ENCODE measurements around the gene CPVL.

CPVL gene

DNA sequence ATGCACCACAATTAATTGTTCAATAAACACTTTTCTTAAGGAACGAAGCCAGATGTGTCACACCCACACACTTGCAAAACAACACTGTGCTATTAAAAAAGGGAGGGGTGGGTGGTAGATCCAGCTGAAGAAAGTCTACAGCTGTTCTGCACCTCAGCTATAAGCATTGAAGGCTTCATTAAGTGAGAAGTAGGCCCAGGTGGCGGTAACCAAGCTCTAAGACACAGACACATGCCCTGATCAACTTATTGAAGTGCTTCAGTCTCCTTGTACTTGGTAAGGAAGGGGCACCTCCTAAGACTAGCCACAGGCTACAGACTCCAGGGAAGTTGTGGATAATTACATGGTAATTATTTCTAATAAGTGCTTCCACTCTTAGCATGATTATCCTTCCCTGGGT lies 4.5 kb upstream of the CPVL start:
- no peak for DNase-seq

DNA sequence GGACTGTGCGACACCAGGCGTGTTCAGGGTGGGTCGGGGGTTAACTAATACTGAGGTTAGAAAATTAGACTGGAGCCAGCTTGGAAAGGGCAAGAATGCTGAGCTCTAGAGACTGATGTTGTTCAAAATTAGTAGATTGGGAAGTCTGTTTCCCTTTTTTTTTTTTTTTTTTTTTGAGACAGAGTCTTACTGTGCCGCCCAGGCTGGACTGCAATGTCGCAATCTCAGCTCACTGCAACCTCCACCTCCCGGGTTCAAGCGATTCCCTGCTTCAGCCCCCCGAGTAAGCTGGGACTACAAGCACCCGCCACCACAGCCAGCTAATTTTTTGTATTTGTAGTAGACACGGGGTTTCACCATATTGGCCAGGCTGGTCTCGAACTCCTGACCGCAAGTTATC lies 2.7 kb upstream of the CPVL start:
- DNase-seq = no peak

GRCh38 chr7:29147821-29148220 lies 1.5 kb upstream of the CPVL start:
- DNase-seq = no peak

DNA sequence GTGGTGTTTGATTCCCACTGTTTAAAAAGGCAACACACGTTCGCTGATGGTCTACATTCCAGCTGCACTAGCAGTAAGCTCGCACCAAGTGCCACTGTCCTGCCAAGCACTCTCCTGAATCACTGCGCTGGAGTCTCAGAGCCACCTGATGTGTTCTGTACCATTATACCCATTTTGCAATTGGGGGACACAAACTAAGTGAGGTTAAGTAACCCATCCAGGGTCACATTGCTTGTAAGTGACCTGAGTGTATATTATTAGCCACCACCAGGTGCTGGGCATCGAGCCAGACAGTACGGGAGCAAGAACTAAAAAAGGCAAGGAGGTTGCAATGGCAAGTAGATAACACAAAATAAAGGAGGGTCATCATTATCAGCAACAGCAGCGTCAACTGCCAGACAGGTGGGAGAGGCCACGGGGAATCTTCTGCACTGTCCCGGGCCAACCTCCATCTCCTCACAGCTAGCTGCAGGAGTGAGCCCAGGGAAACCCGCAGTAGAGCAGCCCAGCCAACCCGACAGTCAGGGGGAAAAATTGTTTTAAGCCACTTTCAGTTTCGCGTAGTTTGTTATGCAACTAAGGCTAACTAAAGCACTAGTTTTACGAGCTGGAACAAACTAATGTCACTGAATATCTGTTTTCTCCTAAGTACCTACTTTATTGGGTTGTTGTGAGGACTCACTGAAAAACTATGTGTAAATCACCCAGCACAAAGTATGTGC lies 712 bp upstream of the CPVL start:
- no peak for DNase-seq

GRCh38 chr7:29145553-29146056 lies 732 bp downstream of the CPVL start:
- no peak for DNase-seq

- DNase-seq = no peak
These were observed 2.6 kb downstream of the CPVL start for GRCh38 chr7:29143751-29144150.

DNA sequence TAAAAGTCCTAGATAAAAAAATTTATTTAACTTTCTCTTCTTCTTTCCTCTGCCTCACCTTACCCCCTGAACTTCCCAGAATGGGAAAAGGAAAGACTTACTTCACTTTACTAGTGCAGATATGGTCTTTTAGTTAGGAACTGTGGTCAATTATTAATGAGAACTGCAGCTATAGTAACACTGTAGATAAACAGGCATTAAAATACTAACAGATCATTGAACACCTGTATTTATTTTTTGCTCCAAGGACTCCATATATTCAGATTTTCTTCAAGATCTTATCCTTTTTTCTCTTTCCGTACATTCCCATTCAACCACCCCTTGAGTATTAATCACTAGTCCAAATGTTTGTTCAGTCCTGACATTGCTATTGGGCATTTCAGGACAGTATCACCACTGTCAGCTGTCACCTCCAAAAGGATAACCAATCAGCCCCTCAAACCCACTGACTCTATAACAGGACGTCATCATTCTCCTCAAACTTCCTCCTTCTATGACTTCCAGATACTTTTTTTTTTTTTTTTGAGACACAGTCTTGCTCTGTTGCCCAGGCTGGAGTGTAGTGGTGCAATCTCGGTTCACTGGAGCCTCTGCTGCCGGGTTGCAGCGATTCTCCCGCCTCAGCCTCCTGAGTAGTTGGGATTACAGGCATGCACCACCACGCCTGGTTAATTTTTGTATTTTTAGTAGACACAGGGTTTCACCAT lies 4.2 kb downstream of the CPVL start:
- no peak for DNase-seq

- DNase-seq = no peak
These were observed 5.4 kb downstream of the CPVL start for GRCh38 chr7:29140873-29141468.

DNA sequence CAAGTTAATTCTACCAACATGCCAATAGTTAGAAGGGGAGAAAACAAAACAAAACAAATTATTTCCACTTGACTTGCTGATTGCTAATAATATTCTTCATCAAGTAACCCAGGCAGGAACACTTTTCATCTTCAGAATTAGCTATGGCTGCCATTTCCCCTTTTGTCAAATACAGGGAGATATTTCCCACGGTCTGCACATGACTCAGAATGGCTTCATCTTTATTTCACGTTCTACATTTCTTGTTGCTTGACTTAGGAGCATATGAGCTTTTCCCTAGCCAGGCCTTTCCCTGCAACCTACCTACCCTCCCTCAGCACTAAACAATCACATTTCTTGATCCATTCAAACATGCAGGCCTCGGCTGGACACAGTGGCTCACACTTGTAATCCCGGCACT lies 6.5 kb downstream of the CPVL start:
- DNase-seq = no peak

GRCh38 chr7:29139191-29139590 lies 7.1 kb downstream of the CPVL start:
- DNase-seq = no peak

- no peak for DNase-seq
These were observed 7.7 kb downstream of the CPVL start for GRCh38 chr7:29138588-29138987.

DNA sequence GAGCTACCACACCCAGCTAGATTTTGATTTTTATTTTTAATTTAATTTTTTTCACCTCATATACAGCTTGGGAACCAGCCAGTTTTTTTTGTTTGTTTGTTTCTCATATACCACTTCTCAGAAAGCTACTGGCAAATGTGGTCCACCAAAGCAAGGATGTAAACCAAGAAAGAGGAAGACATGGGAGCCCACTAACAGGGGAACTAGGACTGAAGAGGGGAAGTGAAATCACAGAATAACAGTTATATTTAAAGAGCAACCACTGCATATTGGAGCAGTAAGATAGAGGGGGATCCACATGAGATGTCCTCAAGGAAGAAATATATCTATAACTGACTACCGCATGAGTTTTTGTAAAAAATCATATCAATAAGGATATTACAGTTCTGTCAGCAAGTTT lies 10.5 kb downstream of the CPVL start:
- no peak for DNase-seq

- no peak for DNase-seq
These were observed 13.4 kb downstream of the CPVL start for GRCh38 chr7:29132980-29133379.

DNA sequence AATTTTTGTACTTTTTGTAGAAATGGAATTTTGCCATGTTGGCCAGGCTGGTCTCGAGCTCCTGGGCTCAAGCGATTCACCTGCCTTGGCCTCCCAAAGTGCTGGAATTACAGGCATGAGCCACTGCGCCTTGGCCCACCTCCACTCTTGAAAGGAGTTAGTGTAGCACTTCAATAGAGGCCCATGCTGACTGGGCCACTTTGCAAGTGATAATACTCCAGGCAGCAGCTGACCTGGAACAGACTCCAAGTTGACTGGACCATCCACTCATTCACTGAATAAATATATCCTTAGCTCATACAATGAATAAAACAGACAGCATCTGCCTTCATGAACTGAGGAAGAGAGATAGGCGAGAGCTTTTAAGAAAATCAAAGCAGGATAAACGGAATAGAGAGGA lies 14.7 kb downstream of the CPVL start:
- no peak for DNase-seq

DNA sequence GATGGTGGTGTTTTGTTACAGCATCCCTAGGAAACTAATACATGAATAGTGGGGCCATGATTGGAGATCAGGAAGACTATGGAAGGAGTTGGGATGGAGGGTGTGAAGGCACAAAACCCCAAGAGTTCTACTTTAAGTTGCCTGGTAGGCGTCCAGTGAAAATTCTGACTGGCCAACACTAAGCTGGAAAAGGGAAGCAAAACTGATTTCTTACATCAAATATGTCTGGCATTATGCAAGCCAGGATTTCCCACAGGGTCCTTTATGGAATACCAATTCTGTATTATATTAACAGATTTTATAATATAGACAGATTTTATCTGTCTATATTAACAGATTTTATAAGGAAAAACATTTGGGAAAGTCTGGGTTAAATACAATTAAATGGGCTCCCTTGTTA lies 16.2 kb downstream of the CPVL start:
- no peak for DNase-seq

DNA sequence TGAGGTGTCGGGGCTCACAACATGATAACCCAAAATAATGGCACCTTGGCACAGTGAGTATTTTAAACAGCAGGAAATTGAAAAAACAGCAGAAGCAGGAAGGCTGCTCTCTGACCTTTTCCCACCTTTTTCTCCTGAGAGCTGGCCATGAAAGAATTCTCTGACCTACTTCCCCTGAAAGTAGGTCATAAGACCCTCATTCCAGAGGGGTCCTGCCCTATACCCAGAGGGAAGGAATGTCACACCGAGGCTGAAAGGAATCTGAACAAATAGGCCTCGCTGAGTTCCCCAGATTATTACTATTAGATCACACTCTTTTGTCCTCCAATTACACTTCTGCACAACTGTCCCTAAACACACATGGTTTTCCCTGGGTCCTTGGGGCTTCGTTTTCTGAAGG lies 18.8 kb downstream of the CPVL start:
- no peak for DNase-seq

DNA sequence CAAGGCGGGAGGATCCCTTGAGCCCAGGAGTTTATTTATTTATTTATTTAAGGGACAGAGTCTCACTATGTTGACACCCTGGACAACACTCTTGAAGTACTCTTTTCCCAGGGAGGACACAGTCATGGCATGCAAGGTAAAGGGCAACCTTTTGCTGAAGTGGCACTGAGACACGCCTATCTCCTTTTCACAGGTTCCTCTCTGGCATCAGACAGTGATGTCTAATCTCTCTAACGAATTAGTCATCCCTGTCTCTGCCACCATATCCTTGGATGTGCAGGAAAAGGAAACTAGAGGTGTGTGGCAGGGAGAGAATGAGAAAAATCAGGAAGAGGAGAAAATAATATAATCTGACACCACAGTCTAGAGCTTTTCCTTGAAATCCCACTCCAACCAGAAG lies 19.5 kb downstream of the CPVL start:
- DNase-seq = no peak

GRCh38 chr7:29123626-29124190 lies 22.6 kb downstream of the CPVL start:
- no peak for DNase-seq

DNA sequence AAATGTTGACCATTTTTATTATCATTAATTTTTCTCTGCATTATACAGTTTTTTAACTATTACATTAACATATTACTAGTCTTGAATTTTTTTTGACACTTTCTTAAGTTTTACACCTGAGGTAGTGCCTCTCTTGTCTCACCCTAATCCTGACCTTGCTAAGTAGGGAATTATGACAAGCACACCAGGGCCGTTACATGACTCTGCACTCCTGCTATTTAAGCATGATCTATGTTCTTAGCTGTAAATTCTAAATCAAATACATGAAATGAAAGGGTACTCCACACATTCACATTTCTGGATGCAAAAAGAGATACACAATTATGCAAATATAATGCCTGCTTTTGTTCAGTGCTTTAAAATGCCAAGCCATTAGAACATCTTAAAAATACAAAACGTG lies 23.6 kb downstream of the CPVL start:
- no peak for DNase-seq

GRCh38 chr7:29122081-29122480 lies 24.3 kb downstream of the CPVL start:
- DNase-seq = no peak

GRCh38 chr7:29120955-29121354 lies 25.4 kb downstream of the CPVL start:
- DNase-seq = no peak

- no peak for DNase-seq
These were observed 26.8 kb downstream of the CPVL start for GRCh38 chr7:29119538-29119937.

- DNase-seq = no peak
These were observed 29.8 kb downstream of the CPVL start for GRCh38 chr7:29116361-29117200.

All from activated effector memory CD4-positive, alpha-beta T cell treated with anti-CD3 and anti-CD28 coated beads, Interleukin-2, amount 50 U/mL, for 16 hours (primary cell).